Erythroblast (primary cell): ENCODE measurements around the gene RNF138.
A peak's percentile ranks its signal among the peaks of the same experiment; 100 is the strongest.
"Not testable (repeated sequence)": the region's sequence is repeated elsewhere in the genome, so short reads cannot be mapped to it uniquely, and the experiment has no call there.

ENCODE experiments used
- DNase-seq, 2 experiments: peaks; one replicate each; lab custom pipeline; 2025; lab: John Stamatoyannopoulos, UW
- GATA1 ChIP-seq: IDR thresholded peaks from 2 replicates; pipeline ENCODE4 v1.6.1; 2011; ENCODE audit warnings: low read depth, mild to moderate bottlenecking, control low read depth, low read length, moderate library complexity
- POLR2A ChIP-seq: IDR thresholded peaks from 2 replicates; pipeline ENCODE4 v1.6.1; 2011; ENCODE audit warnings: mild to moderate bottlenecking, low read length

The RNF138 gene

GRCh38 chr18:32083781-32084180 is 7.9 kb upstream of the RNF138 start:
- no peak for TF ChIP-seq GATA1
- no peak for TF ChIP-seq POLR2A
- DNase-seq = no peak

DNA sequence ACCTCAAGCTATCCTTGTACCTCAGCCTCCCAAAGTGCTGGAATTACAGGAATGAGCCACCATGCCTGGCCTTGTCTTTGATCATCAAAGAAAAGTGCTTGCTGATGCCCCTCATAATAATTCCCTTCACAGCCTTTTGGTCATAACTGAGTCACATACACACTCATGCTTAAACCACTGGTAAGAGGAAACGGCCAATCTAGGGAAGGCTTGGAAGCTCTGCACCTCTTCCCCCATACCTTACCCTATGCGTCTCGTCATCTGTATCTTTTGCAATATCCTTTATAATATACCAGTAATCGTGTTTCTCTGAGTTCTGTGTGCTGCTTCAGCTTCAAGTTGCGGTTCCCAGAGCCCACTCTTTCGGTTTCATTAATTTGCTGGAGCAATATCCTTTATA is 4.8 kb upstream of the RNF138 start:
- no peak for DNase-seq
- TF ChIP-seq POLR2A = no peak

DNA sequence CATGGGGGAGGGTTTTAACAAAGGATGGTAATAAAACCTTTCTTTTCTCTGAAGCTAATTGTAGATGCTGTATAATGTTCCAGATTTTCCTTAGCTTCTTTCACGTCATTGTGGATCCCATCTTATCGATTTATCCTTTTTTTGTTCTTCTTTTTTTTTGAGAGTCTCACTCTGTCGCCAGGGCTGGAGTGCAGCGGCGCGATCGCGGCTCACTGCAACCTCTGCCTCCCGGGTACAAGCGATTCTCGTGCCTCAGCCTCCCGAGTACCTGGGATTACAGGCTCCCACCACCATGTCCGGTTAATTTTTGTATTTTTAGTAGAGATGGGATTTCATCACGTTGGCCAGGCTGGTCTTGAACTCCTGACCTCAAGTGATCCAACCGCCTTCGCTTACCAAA is 843 bp upstream of the RNF138 start:
- not testable (repeated sequence) for DNase-seq

GRCh38 chr18:32091325-32091723 is 350 bp upstream of the RNF138 start:
- DNase-seq = no peak
- TF ChIP-seq GATA1 (no peak), POLR2A (no peak)

- TF ChIP-seq POLR2A (peak; percentile 6), GATA1 (no peak)
- DNase-seq = peak; percentile 99 to 100
Observed at GRCh38 chr18:32092422-32093101, 888 bp downstream of the RNF138 start.

DNA sequence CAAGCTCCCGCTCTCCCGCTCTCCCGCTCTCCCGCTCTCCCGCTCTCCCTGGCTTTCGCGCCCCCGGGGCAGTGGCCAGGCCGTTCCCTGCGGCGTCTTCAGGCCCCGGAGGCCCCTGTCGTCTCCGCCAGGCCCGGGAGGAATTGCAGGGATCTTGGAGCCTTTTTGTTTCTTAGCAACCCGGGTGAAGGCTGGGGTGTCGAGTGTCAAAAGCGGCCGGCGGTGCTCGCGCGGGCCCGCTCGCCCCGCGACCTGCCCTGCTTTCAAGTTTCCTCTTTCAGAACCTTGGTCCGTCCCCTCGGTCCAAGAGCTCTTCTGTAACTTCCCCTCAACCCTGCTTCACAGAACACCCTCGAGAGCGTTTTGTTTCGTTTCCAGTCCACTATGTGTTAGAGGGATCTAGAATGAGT is 1.4 kb downstream of the RNF138 start:
- DNase-seq = peak; percentile 76 to 82
- no peak for TF ChIP-seq GATA1

- DNase-seq = peak; percentile 82 to 83
Observed at GRCh38 chr18:32093523-32093922, 1.8 kb downstream of the RNF138 start.

DNA sequence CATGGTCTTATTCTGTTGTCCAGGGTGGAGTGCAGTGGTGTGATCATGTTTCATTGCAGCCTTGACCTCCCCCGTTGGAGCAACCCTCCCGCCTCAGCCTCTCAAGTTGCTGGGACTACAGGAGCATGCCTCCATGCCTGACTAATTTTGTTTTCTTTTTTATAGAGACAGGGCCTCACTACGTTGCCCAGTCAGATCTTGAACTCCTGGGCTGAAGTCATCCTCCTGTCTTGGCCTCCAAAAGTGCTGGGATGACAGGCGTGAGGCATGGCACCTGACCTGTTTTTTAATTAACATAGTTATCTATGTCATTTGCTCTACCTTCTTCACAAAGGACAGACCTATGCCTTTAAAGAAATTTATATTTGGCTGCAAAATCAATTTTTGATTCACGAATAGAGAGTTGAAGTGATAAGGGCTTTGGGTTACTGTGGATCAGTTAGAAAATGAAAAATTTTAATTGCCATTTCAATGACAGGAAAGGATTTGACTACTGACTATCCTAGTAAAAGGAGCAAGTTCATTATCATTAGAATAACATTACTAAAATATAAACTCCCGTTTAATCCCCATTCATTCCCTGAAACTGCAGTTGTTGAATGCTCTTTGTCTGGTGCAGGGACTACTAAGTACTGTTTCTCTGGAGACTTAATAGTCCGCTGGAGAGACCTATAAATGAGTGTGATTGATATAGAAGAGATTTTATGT is 3.7 kb downstream of the RNF138 start:
- no peak for DNase-seq
- no peak for TF ChIP-seq GATA1
- no peak for TF ChIP-seq POLR2A

More at GRCh38 chr18:32093523-32093922, 1.8 kb downstream of the RNF138 start:
- TF ChIP-seq POLR2A (no peak), GATA1 (no peak)

GRCh38 chr18:32095900-32096229 is 4.2 kb downstream of the RNF138 start:
- no peak for TF ChIP-seq GATA1
- DNase-seq = no peak

GRCh38 chr18:32096946-32097345 is 5.3 kb downstream of the RNF138 start:
- DNase-seq = no peak
- no peak for TF ChIP-seq POLR2A
- no peak for TF ChIP-seq GATA1

GRCh38 chr18:32104516-32104915 is 12.8 kb downstream of the RNF138 start:
- DNase-seq = no peak
- TF ChIP-seq GATA1 = no peak

GRCh38 chr18:32110005-32110404 is 18.3 kb downstream of the RNF138 start:
- TF ChIP-seq GATA1 (no peak), POLR2A (no peak)

DNA sequence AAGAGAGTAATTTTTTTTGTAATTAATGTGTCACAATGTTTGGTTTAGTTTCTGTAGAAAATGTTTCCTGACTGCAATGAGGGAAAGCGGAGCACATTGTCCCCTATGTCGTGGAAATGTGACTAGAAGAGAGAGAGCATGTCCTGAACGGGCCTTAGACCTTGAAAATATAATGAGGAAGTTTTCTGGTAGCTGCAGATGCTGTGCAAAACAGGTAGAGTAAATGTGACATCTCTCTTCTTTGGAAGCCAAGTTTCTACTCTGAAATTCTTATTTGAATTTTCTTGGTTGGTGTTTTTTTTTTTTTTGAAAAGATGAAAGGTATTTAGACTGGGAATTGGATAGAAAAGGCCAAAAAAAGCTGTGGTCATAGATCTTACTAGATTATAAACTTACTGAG is 20.0 kb downstream of the RNF138 start:
- no peak for DNase-seq
- TF ChIP-seq POLR2A (no peak), GATA1 (no peak)

More at GRCh38 chr18:32110005-32110404, 18.3 kb downstream of the RNF138 start:
- DNase-seq = no peak

GRCh38 chr18:32112826-32113225 is 21.2 kb downstream of the RNF138 start:
- no peak for DNase-seq
- TF ChIP-seq POLR2A = no peak
- TF ChIP-seq GATA1 = no peak

GRCh38 chr18:32114293-32114942 is 22.7 kb downstream of the RNF138 start:
- no peak for TF ChIP-seq POLR2A
- TF ChIP-seq GATA1 = no peak

More at GRCh38 chr18:32114293-32114942, 22.7 kb downstream of the RNF138 start:
- no peak for DNase-seq
